H1 (cell line): ENCODE measurements around the gene KLRB1. TPM values are rescaled to one million over a fixed set of nuclear protein-coding genes. Genes with fewer than 3 reads are reported as not detected.
A peak's percentile ranks its signal among the peaks of the same experiment; 100 is the strongest.

Experiments
- CTCF ChIA-PET: fragments of 300-600 bp; sonication (Branson Sonifier 250); formaldehyde crosslinking; loops from one replicate; lab custom pipeline; 2021; ENCODE audit not compliant: partially characterized antibody; lab: Charles Lee
- POLR2A ChIA-PET: fragments of 300-600 bp; sonication (Branson Sonifier 250); formaldehyde crosslinking; loops from one replicate; lab custom pipeline; 2021; ENCODE audit warnings: inconsistent platforms; ENCODE audit not compliant: partially characterized antibody; lab: Charles Lee
- DNase-seq, 2 experiments: peaks; one replicate each; pipeline versions ENCODE4 v3.0.0 to v3.0.0-alpha.2; 2010 to 2022; ENCODE audit warnings: low spot score in 2 of 2, low read depth in 1 of 2, mixed read lengths in 1 of 2
- FAIRE-seq: peaks from 2 replicates; lab custom pipeline; 2011; peaks lifted over from hg19 to GRCh38; lab: Jason Lieb, UNC
- H2AFZ ChIP-seq: 2 replicates; pipeline ENCODE4 v1.8.1; 2012; ENCODE audit warnings: low read length, inconsistent platforms
- H2AK5ac ChIP-seq: 2 replicates; pipeline ENCODE4 v1.6.1; 2013; ENCODE audit warnings: low read depth, low read length
- H2BK120ac ChIP-seq: replicated peaks from 2 replicates; pipeline ENCODE3; 2013; ENCODE audit warnings: low read depth, low read length, inconsistent platforms
- H2BK12ac ChIP-seq: 2 replicates; pipeline ENCODE4 v1.6.1; 2013; ENCODE audit warnings: low read depth, low read length
- H2BK15ac ChIP-seq: 2 replicates; pipeline ENCODE4 v1.6.1; 2013; ENCODE audit warnings: low read length
- H2BK20ac ChIP-seq: 2 replicates; pipeline ENCODE4 v1.6.1; 2013; ENCODE audit warnings: low read length
- H2BK5ac ChIP-seq: 2 replicates; pipeline ENCODE4 v1.6.1; 2013; ENCODE audit warnings: low read depth, low read length
- H3K14ac ChIP-seq: 2 replicates; pipeline ENCODE4 v1.6.1; 2013; ENCODE audit warnings: inconsistent platforms; ENCODE audit not compliant: insufficient read length
- H3K18ac ChIP-seq: 2 replicates; pipeline ENCODE4 v1.6.1; 2013; ENCODE audit warnings: low read length; ENCODE audit errors: extremely low read depth
- H3K23ac ChIP-seq: 2 replicates; pipeline ENCODE4 v1.6.1; 2013; ENCODE audit warnings: inconsistent platforms; ENCODE audit not compliant: insufficient read length
- H3K23me2 ChIP-seq: 2 replicates; pipeline ENCODE4 v1.6.1; 2013; ENCODE audit warnings: low read depth, low read length
- H3K27ac ChIP-seq: 2 replicates; pipeline ENCODE4 v1.6.1; 2011; ENCODE audit warnings: low read depth, low read length, inconsistent platforms
- H3K27me3 ChIP-seq, 4 experiments: replicated peaks in 1 of 4; 1 replicate in 1 of 4; 2 replicates in 3 of 4; pipeline versions ENCODE4 v1.6.1 to v1.8.1; 2011 to 2013; ENCODE audit warnings: low read length in 3 of 4, mild to moderate bottlenecking in 3 of 4, inconsistent platforms in 2 of 4, mixed read lengths in 2 of 4, moderate library complexity in 1 of 4; ENCODE audit not compliant: control insufficient read depth in 3 of 4, insufficient read depth in 3 of 4; ENCODE audit errors: extremely low read depth in 1 of 4
- H3K36me3 ChIP-seq, 4 experiments: 2 replicates each; pipeline versions ENCODE4 v1.6.1 to v1.8.1; 2011 to 2013; ENCODE audit warnings: mild to moderate bottlenecking in 4 of 4, low read length in 3 of 4, moderate library complexity in 2 of 4, control low read depth in 1 of 4, inconsistent platforms in 1 of 4; ENCODE audit not compliant: insufficient read depth in 4 of 4, control insufficient read depth in 2 of 4
- H3K4ac ChIP-seq: replicated peaks from 2 replicates; pipeline ENCODE3; 2013; ENCODE audit warnings: low read length, low read depth, mixed read lengths, inconsistent platforms; ENCODE audit not compliant: insufficient read length
- H3K4me1 ChIP-seq, 4 experiments: replicated peaks in 1 of 4; 1 replicate in 1 of 4; 2 replicates in 3 of 4; pipeline versions ENCODE4 v1.6.1 to v1.8.1; 2011 to 2013; ENCODE audit warnings: low read length in 3 of 4, inconsistent platforms in 2 of 4, mixed read lengths in 1 of 4; ENCODE audit not compliant: insufficient read depth in 4 of 4, control insufficient read depth in 3 of 4
- H3K4me2 ChIP-seq, 2 experiments: 2 replicates each; pipeline versions ENCODE4 v1.6.1 to v1.8.1; 2011 to 2013; ENCODE audit warnings: low read depth in 2 of 2, low read length in 2 of 2, control low read depth in 1 of 2, inconsistent platforms in 1 of 2, mild to moderate bottlenecking in 1 of 2; ENCODE audit not compliant: insufficient read depth in 1 of 2
- H3K4me3 ChIP-seq, 4 experiments: fragments of 200-600, 300-600 bp in 1 of 4; sonication (generic), shearing (Covaris generic), sonication (Bioruptor Twin) in 1 of 4; 2 replicates each; pipeline versions ENCODE4 v1.5.1 to v1.8.1; 2011 to 2016; ENCODE audit warnings: low read length in 4 of 4, low read depth in 3 of 4, control low read depth in 2 of 4, inconsistent platforms in 2 of 4, mild to moderate bottlenecking in 2 of 4, mixed read lengths in 1 of 4, moderate library complexity in 1 of 4; ENCODE audit not compliant: insufficient read depth in 2 of 4; ENCODE audit errors: extremely low read depth in 1 of 4
- H3K56ac ChIP-seq: replicated peaks from 2 replicates; pipeline ENCODE3; 2013; ENCODE audit warnings: low read depth, mild to moderate bottlenecking, mixed read lengths, low read length, inconsistent platforms; ENCODE audit not compliant: insufficient read length
- H3K79me1 ChIP-seq: 2 replicates; pipeline ENCODE4 v1.6.1; 2013; ENCODE audit warnings: low read depth, low read length, control low read depth
- H3K79me2 ChIP-seq, 2 experiments: 2 replicates each; pipeline versions ENCODE4 v1.6.1 to v1.8.1; 2012 to 2013; ENCODE audit warnings: low read length in 2 of 2, mild to moderate bottlenecking in 2 of 2, inconsistent platforms in 1 of 2; ENCODE audit not compliant: insufficient read depth in 2 of 2, control insufficient read depth in 1 of 2
- H3K9ac ChIP-seq, 4 experiments: replicated peaks in 1 of 4; 1 replicate in 1 of 4; 2 replicates in 3 of 4; pipeline versions ENCODE4 v1.6.1 to v1.8.1; 2011 to 2013; ENCODE audit warnings: low read depth in 3 of 4, low read length in 3 of 4, control low read depth in 2 of 4, mild to moderate bottlenecking in 2 of 4, moderate library complexity in 2 of 4, inconsistent platforms in 1 of 4; ENCODE audit errors: extremely low read depth in 1 of 4
- H3K9me3 ChIP-seq, 2 experiments: 2 replicates each; pipeline versions ENCODE4 v1.6.1 to v1.8.1; 2012 to 2013; ENCODE audit warnings: mild to moderate bottlenecking in 2 of 2, moderate library complexity in 2 of 2, control low read depth in 1 of 2, inconsistent platforms in 1 of 2, low read depth in 1 of 2, low read length in 1 of 2, mixed read lengths in 1 of 2; ENCODE audit not compliant: insufficient read depth in 2 of 2
- H4K20me1 ChIP-seq, 2 experiments: replicated peaks in 1 of 2; 2 replicates each; pipeline versions ENCODE3 to v1.8.1; 2011 to 2013; ENCODE audit warnings: inconsistent platforms in 2 of 2, low read length in 2 of 2, mild to moderate bottlenecking in 1 of 2; ENCODE audit not compliant: insufficient read depth in 2 of 2, control insufficient read depth in 1 of 2
- H4K5ac ChIP-seq: 2 replicates; pipeline ENCODE4 v1.6.1; 2013; ENCODE audit warnings: low read length, low read depth, mixed read lengths, inconsistent platforms; ENCODE audit not compliant: insufficient read length
- H4K8ac ChIP-seq: 2 replicates; pipeline ENCODE4 v1.8.0; 2013; ENCODE audit warnings: mild to moderate bottlenecking, moderate library complexity, low read length, inconsistent platforms; ENCODE audit not compliant: insufficient read depth; ENCODE audit errors: extremely low read depth
- H4K91ac ChIP-seq: replicated peaks from 2 replicates; pipeline ENCODE3; 2013; ENCODE audit warnings: low read length, mixed read lengths, inconsistent platforms; ENCODE audit not compliant: insufficient read length
- ASH2L ChIP-seq: fragments of 200-600, 300-600 bp; sonication (generic); IDR thresholded peaks from one replicate; pipeline ENCODE4 v1.7.1; 2017; ENCODE audit warnings: low read length
- BRCA1 ChIP-seq: IDR thresholded peaks from 2 replicates; pipeline ENCODE4 v1.6.1; 2012; ENCODE audit warnings: low read depth, low read length, improper control_type of control experiment
- CREB1 ChIP-seq: IDR thresholded peaks from 2 replicates; pipeline ENCODE4 v1.6.1; 2012; ENCODE audit warnings: inconsistent platforms
- CTBP2 ChIP-seq: IDR thresholded peaks from 2 replicates; pipeline ENCODE4 v1.7.0; 2011; ENCODE audit warnings: borderline replicate concordance, mild to moderate bottlenecking, moderate library complexity, mixed read lengths, low read length; ENCODE audit not compliant: insufficient read depth, insufficient read length
- KDM5A ChIP-seq: fragments of 200-600 bp; IDR thresholded peaks from 2 replicates; pipeline ENCODE4 v1.7.1; 2012; ENCODE audit warnings: mild to moderate bottlenecking, low read length, inconsistent platforms, mixed read lengths
- PHF8 ChIP-seq: fragments of 200-600 bp; sonication (generic); conservative IDR thresholded peaks from 2 replicates; pipeline ENCODE4 v1.7.1; 2012; ENCODE audit warnings: low read depth, mild to moderate bottlenecking, inconsistent platforms, low read length, moderate library complexity
- POLR2A ChIP-seq, 2 experiments: IDR thresholded peaks; 1 replicate in 1 of 2; 2 replicates in 1 of 2; pipeline ENCODE4 v1.6.1; 2011; ENCODE audit warnings: low read depth in 2 of 2, low read length in 2 of 2, mild to moderate bottlenecking in 2 of 2; ENCODE audit errors: control extremely low read depth in 1 of 2
- RBBP5 ChIP-seq: IDR thresholded peaks from 2 replicates; pipeline ENCODE4 v1.7.1; 2012; ENCODE audit warnings: low read depth, mild to moderate bottlenecking, inconsistent platforms, low read length, moderate library complexity, borderline replicate concordance
- RXRA ChIP-seq: IDR thresholded peaks from 2 replicates; pipeline ENCODE4 v1.6.1; 2011; ENCODE audit warnings: low read depth, mild to moderate bottlenecking, low read length, moderate library complexity; ENCODE audit not compliant: insufficient read depth
- SUZ12 ChIP-seq: fragments of 200-600 bp; sonication (generic); IDR thresholded peaks from 2 replicates; pipeline ENCODE4 v1.6.1; 2012; ENCODE audit warnings: mild to moderate bottlenecking, inconsistent platforms, low read length, moderate library complexity, mixed read lengths
- TEAD4 ChIP-seq: IDR thresholded peaks from 2 replicates; pipeline ENCODE4 v1.6.1; 2012; ENCODE audit warnings: low read depth, low read length, inconsistent platforms, mixed read lengths
- ZNF274 ChIP-seq: IDR thresholded peaks from 2 replicates; pipeline ENCODE4 v1.7.0; 2012; ENCODE audit warnings: low read length, borderline replicate concordance; ENCODE audit errors: extremely low read depth
- WGBS, 2 experiments: shearing (Covaris generic) in 1 of 2; methylation state at CpG; one replicate each; pipeline versions ENCODE4 v1.1.6 to v1.1.7; 2013 to 2015; ENCODE audit warnings: low lambda C conversion rate in 2 of 2, mixed read lengths in 2 of 2, inconsistent platforms in 1 of 2, low coverage in 1 of 2, missing lambda C conversion rate in 1 of 2; ENCODE audit not compliant: insufficient replicate concordance in 2 of 2, insufficient coverage in 1 of 2, insufficient read length in 1 of 2; ENCODE audit errors: extremely low coverage in 1 of 2, missing lambda C conversion rate in 1 of 2; 5-methylcytosine and 5-hydroxymethylcytosine counted together
- polyA plus RNA-seq, 7 experiments: library from polyadenylated mRNA; depleted of rRNA in 3 of 7; stranded (reverse) in 5 of 7; unstranded in 2 of 7; fragments of >200 nt in 5 of 7; fragments of 200-250 nt in 2 of 7; gene quantifications; 1 replicate in 5 of 7; 2 replicates in 1 of 7; 4 replicates in 1 of 7; pipeline versions ENCODE4 v1.2.1 to v1.2.3, GENCODE V29; 2011 to 2013; ENCODE audit warnings: missing spikeins in 2 of 7, mixed read lengths in 2 of 7
- total RNA-seq: library from RNA; stranded (reverse); fragmentation: NEBNext Ultra II Directional; extraction: Animal tissue kit (Norgen Biotek cat#: 25700); gene quantifications from 2 replicates; pipeline ENCODE4 v1.2.1, GENCODE V29; 2021

Gene KLRB1
- total and polyA plus RNA-seq, 2 of the 8 experiments (the other 6 are each of a cell fraction or from before 2014, with no cell fraction given): not detected

GRCh38 chr12:9647825-9648700, 40.3 kb upstream of the KLRB1 start:
- peak overlapping the region; percentile 69 for H3K27ac ChIP-seq
- H2AFZ ChIP-seq: peak overlapping the region; percentile 86
- H3K56ac ChIP-seq: no peak overlapping the region
- no peak overlapping the region for H3K14ac ChIP-seq
- H3K79me1 ChIP-seq: no peaks in the 10 kb centered on the region
- H3K36me3 ChIP-seq: peaks cover 0 to 3% (median 0%) of the 10 kb centered on the region in 4 experiments; a peak in 1 of 8 replicates
- no peak overlapping the region for H2AK5ac ChIP-seq
- peaks cover 11% of the 10 kb centered on the region; the same call in 1 of the 2 replicates for H3K23me2 ChIP-seq
- POLR2A ChIA-PET: interaction anchor here (0.8 to 2.1 kb wide), 11 partner anchors 8 to 450 kb away, joined by 3 to 10 read pairs (median 5); no protein-coding TSS in a partner anchor
- H3K27me3 ChIP-seq: no peaks in the 10 kb centered on the region
- no peak overlapping the region for H3K4ac ChIP-seq
- peaks cover 0 to 30% of the 10 kb centered on the region in 2 experiments; a peak in 3 of 4 replicates for H3K79me2 ChIP-seq
- peak overlapping the region; percentile 45 for H4K5ac ChIP-seq
- FAIRE-seq (no peak), DNase-seq (peak; percentile 41 to 80)
- peak overlapping the region; percentile 85 for H2BK5ac ChIP-seq
- no peaks in the 10 kb centered on the region for H4K20me1 ChIP-seq
- WGBS, 2 experiments: 1% methylated on average over 54 of the region's 55 CpGs; no CpG with 5 or more reads in 1 of the 2 experiments
- peak overlapping the region; percentile 32; the same call in 1 of the 2 replicates for H2BK12ac ChIP-seq
- no peaks in the 10 kb centered on the region for H3K9me3 ChIP-seq
- H2BK120ac ChIP-seq: no peak overlapping the region
- H3K18ac ChIP-seq: peak overlapping the region; percentile 83
- H2BK15ac ChIP-seq: no peak overlapping the region
- H4K91ac ChIP-seq: no peak overlapping the region
- no peak overlapping the region for H3K23ac ChIP-seq
- H3K4me3 ChIP-seq: peak overlapping the region; percentile 63 to 85 (median 80)
- CTCF ChIA-PET: interaction anchor here (0.9 to 1.9 kb wide), 6 partner anchors 14 to 179 kb away, joined by 3 to 5 read pairs (median 3); no protein-coding TSS in a partner anchor
- peak overlapping the region; percentile 83 to 92 for H3K4me2 ChIP-seq
- peak overlapping the region in 3 of 4 experiments; percentile 68 to 81 (median 80); a peak in 6 of 7 replicates for H3K9ac ChIP-seq
- H3K4me1 ChIP-seq: peaks cover 2 to 7% (median 5%) of the 10 kb centered on the region in 4 experiments; a peak in 3 of 7 replicates
- H4K8ac ChIP-seq: peak overlapping the region; percentile 73; the same call in 1 of the 2 replicates
- H2BK20ac ChIP-seq: no peak overlapping the region
- peak; percentile 82 to 87 for TF ChIP-seq POLR2A (IDR thresholded peaks at IDR 0.05; ENCODE audit: control extremely low read depth in 1 of 2, low read depth in 2 of 2, low read length in 2 of 2)
- TF ChIP-seq TEAD4: no peak
- TF ChIP-seq RBBP5: peak; percentile 73
- TF ChIP-seq SUZ12: peak; percentile 27; the same call in 1 of the 2 replicates
- TF ChIP-seq PHF8: peak; percentile 73
- no peak for TF ChIP-seq CREB1
- no peak for TF ChIP-seq ZNF274
- no peak for TF ChIP-seq KDM5A
- TF ChIP-seq ASH2L: peak; percentile 62
- no peak for TF ChIP-seq RXRA
- TF ChIP-seq CTBP2: no peak
- TF ChIP-seq BRCA1: no peak
